Upper lobe of left lung (tissue), 4 donors: ENCODE results near the gene SYT15B.
"Not testable (repeated sequence)": the region's sequence is repeated elsewhere in the genome, so short reads cannot be mapped to it uniquely, and the experiment has no call there.

Experiments used
- EP300 ChIP-seq, 4 donors: sonication (generic); formaldehyde crosslinking; IDR thresholded peaks; one replicate each; pipeline ENCODE4 v1.5.1; 2017; ENCODE audit warnings: antibody characterized with exemption in 4 of 4, control low read depth in 2 of 4
- TF ChIP-seq, protein P1 (sequence below), 6 experiments: fragments of 450-650 bp in 4 of 6; fragments of 200-600 bp in 2 of 6; sonication (generic) in 2 of 6; IDR thresholded peaks; one replicate each; pipeline ENCODE4 v1.5.1; 2016 to 2019; ENCODE audit warnings: antibody characterized with exemption in 6 of 6

DNA sequence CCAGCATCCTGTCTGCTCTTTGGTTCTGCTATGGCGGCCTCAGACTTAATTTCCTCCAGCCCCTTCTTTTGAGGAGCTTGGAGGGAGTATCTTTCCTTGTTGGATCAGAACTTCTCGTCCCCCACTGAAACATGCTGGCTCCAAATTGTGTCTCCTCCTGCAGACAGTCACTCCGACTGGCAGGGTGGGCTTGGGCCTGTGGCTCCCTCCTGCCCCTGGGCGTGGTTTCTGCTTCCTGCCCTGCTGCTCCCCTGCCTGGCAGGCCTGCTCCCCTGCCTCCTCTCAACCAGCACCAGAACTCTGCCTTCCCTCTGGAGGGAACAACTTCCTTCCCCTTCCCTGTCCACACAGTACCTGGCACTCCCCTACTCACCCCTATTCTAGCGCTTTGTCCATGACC, 3.8 kb upstream of the SYT15B start:
- TF ChIP-seq, protein P1, sequence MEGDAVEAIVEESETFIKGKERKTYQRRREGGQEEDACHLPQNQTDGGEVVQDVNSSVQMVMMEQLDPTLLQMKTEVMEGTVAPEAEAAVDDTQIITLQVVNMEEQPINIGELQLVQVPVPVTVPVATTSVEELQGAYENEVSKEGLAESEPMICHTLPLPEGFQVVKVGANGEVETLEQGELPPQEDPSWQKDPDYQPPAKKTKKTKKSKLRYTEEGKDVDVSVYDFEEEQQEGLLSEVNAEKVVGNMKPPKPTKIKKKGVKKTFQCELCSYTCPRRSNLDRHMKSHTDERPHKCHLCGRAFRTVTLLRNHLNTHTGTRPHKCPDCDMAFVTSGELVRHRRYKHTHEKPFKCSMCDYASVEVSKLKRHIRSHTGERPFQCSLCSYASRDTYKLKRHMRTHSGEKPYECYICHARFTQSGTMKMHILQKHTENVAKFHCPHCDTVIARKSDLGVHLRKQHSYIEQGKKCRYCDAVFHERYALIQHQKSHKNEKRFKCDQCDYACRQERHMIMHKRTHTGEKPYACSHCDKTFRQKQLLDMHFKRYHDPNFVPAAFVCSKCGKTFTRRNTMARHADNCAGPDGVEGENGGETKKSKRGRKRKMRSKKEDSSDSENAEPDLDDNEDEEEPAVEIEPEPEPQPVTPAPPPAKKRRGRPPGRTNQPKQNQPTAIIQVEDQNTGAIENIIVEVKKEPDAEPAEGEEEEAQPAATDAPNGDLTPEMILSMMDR (IDR thresholded peaks at IDR 0.05): not testable (repeated sequence)
- TF ChIP-seq EP300 (IDR thresholded peaks at IDR 0.05): not testable (repeated sequence)
